Mesodermal cell (in vitro differentiated cells): Measurements from ENCODE around the gene CADM1.

ENCODE experiments used
- H3K27ac ChIP-seq: 2 replicates; pipeline ENCODE4 v1.7.0; 2013; ENCODE audit warnings: mild to moderate bottlenecking, low read depth, low read length, moderate library complexity; ENCODE audit not compliant: severe bottlenecking
- H3K36me3 ChIP-seq: 2 replicates; pipeline ENCODE4 v1.7.1; 2013; ENCODE audit warnings: mild to moderate bottlenecking, low read length, moderate library complexity; ENCODE audit not compliant: control insufficient read depth, insufficient read depth
- H3K4me1 ChIP-seq: one replicate; pipeline ENCODE4 v1.7.1; 2013; ENCODE audit warnings: mild to moderate bottlenecking, low read length; ENCODE audit not compliant: insufficient read depth, control insufficient read depth, poor library complexity, severe bottlenecking
- H3K4me3 ChIP-seq: 2 replicates; pipeline ENCODE4 v1.7.0; 2013; ENCODE audit warnings: low read length, control low read depth, mild to moderate bottlenecking; ENCODE audit not compliant: insufficient read depth, poor library complexity, severe bottlenecking; ENCODE audit errors: extremely low read depth
- H3K9me3 ChIP-seq: 2 replicates; pipeline ENCODE4 v1.7.1; 2013; ENCODE audit warnings: mild to moderate bottlenecking, low read length, moderate library complexity; ENCODE audit not compliant: control insufficient read depth
- WGBS, 2 experiments: methylation state at CpG; one replicate each; pipeline ENCODE4 v1.1.5; 2013; ENCODE audit warnings: missing lambda C conversion rate in 2 of 2; ENCODE audit not compliant: insufficient coverage in 2 of 2; 5-methylcytosine and 5-hydroxymethylcytosine counted together

CADM1 gene

GRCh38 chr11:115282923-115283322 lies 221.3 kb downstream of the CADM1 start:
- Histone ChIP-seq H3K27ac (no peak overlapping the region), H3K4me1 (peaks cover 21% of the 10 kb centered on the region), H3K4me3 (no peak overlapping the region), H3K9me3 (no peaks in the 10 kb centered on the region), H3K36me3 (no peaks in the 10 kb centered on the region)
- WGBS, 2 experiments, result 89 to 93% methylated on average over 2 to 3 of the region's 4 CpGs

- H3K4me1 ChIP-seq, result peaks cover 21% of the 10 kb centered on the region
- H3K27ac ChIP-seq, result peak overlapping the region; percentile 71
- WGBS, 2 experiments, result 92 to 100% methylated on average over 2 to 3 of the region's 5 CpGs
- no peaks in the 10 kb centered on the region for H3K9me3 ChIP-seq
- no peak overlapping the region for H3K4me3 ChIP-seq
- H3K36me3 ChIP-seq, result no peaks in the 10 kb centered on the region
Observed at GRCh38 chr11:115280775-115281174, 223.4 kb downstream of the CADM1 start.

GRCh38 chr11:115279813-115280761 lies 224.1 kb downstream of the CADM1 start:
- H3K4me3 ChIP-seq, result no peak overlapping the region
- H3K27ac ChIP-seq, result peak overlapping the region; percentile 71
- H3K9me3 ChIP-seq, result no peaks in the 10 kb centered on the region
- H3K36me3 ChIP-seq, result no peaks in the 10 kb centered on the region
- peaks cover 21% of the 10 kb centered on the region for H3K4me1 ChIP-seq
- 89 to 97% methylated on average over 4 to 7 of the region's 10 CpGs for WGBS, 2 experiments

DNA sequence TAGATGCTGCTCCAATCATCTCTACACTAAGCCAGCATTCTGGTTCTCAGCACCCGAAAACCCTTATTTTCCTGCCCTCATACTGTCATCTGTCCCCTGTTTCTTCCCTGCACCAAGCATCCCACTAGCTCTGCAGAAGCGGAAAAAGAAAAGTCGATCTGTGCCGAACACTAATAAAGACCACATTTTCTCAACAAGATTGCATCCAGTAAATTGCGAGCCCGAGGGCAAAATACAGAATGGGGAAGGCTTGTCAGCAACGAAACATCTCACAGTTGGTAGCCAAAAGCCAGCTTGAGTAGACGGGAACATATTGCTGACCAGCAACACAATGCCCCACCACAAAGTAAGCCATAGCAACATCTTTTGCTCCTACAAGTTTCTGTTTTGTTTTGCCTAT lies 227.4 kb downstream of the CADM1 start:
- WGBS, 2 experiments, result 96 to 97% methylated on average over 3 to 6 of the region's 8 CpGs
- H3K36me3 ChIP-seq, result no peaks in the 10 kb centered on the region
- peaks cover 21% of the 10 kb centered on the region for H3K4me1 ChIP-seq
- H3K27ac ChIP-seq, result no peak overlapping the region
- H3K4me3 ChIP-seq, result no peak overlapping the region
- no peaks in the 10 kb centered on the region for H3K9me3 ChIP-seq

- Histone ChIP-seq H3K36me3 (no peaks in the 10 kb centered on the region), H3K27ac (no peak overlapping the region), H3K4me3 (no peak overlapping the region), H3K9me3 (no peaks in the 10 kb centered on the region), H3K4me1 (peaks cover 21% of the 10 kb centered on the region)
- 60% methylated on average over 1 of the region's 4 CpGs; no CpG with 5 or more reads in 1 of the 2 experiments for WGBS, 2 experiments
Observed at GRCh38 chr11:115276191-115276590, 228.0 kb downstream of the CADM1 start.

DNA sequence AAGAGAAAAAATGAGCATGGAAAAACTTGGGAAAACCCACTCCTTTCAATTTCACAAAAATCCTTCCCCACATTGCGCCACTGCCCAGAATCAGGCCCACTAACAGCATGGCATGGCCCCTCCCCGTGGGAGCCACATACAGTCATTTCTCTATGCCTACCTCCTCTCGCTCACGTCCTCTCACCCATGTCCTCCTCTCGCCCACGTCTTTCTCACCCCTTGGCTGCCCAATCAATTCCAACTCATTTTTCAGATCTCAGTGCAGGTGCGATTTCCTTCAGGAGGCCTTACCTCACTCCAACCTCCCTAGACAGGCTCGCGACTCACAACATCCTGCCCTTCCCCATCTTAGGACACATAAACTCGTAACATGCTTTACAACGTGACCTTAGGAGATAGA lies 229.2 kb downstream of the CADM1 start:
- Histone ChIP-seq H3K27ac (no peak overlapping the region), H3K36me3 (no peaks in the 10 kb centered on the region), H3K4me1 (peaks cover 10% of the 10 kb centered on the region), H3K4me3 (no peak overlapping the region), H3K9me3 (no peaks in the 10 kb centered on the region)
- 96 to 98% methylated on average over 7 to 9 of the region's 11 CpGs for WGBS, 2 experiments

GRCh38 chr11:115272925-115273324 lies 231.3 kb downstream of the CADM1 start:
- Histone ChIP-seq H3K4me3 (no peak overlapping the region), H3K27ac (no peak overlapping the region), H3K4me1 (no peaks in the 10 kb centered on the region), H3K9me3 (no peaks in the 10 kb centered on the region), H3K36me3 (no peaks in the 10 kb centered on the region)
- WGBS, 2 experiments, result 89 to 94% methylated on average over 2 to 3 of the region's 4 CpGs

GRCh38 chr11:115271643-115272042 lies 232.6 kb downstream of the CADM1 start:
- Histone ChIP-seq H3K27ac (no peak overlapping the region), H3K9me3 (no peaks in the 10 kb centered on the region), H3K4me1 (no peaks in the 10 kb centered on the region), H3K36me3 (no peaks in the 10 kb centered on the region), H3K4me3 (no peak overlapping the region)

GRCh38 chr11:115269191-115269950 lies 234.8 kb downstream of the CADM1 start:
- H3K9me3 ChIP-seq, result no peaks in the 10 kb centered on the region
- no peaks in the 10 kb centered on the region for H3K36me3 ChIP-seq
- no peak overlapping the region for H3K4me3 ChIP-seq
- WGBS, 2 experiments, result 96 to 100% methylated on average over 4 to 6 of the region's 8 CpGs
- H3K27ac ChIP-seq, result no peak overlapping the region
- no peaks in the 10 kb centered on the region for H3K4me1 ChIP-seq

DNA sequence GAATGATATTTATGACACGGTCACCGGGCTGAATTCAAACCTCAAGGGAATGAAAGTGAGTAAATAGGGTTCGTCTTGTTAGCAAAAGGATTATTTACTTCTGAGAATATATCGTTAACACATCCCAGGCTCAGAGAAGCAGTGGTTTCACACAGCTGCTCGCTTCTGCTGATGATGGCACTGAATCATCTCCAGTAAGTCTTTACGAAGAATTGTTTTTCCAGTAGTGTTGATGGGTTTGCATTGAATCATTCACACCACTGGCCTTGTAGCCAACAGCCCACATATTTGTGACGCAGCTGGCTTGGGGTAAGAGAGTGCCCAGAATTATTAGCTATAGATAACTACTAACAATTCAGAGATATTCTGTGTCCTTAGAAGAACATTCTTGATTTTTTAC lies 236.3 kb downstream of the CADM1 start:
- Histone ChIP-seq H3K9me3 (no peaks in the 10 kb centered on the region), H3K27ac (no peak overlapping the region), H3K4me3 (no peak overlapping the region), H3K36me3 (no peaks in the 10 kb centered on the region), H3K4me1 (no peaks in the 10 kb centered on the region)
- 88 to 94% methylated on average over 4 to 5 of the region's 7 CpGs for WGBS, 2 experiments
